KOPT-K1 (cell line): ENCODE data around the gene RAB4A.

Experiments
- H3K27ac ChIP-seq: fragments of 200-600 bp; sonication (generic); 2 replicates; pipeline ENCODE4 v1.5.1; 2016; ENCODE audit warnings: antibody characterized with exemption, mild to moderate bottlenecking, low read depth, low read length; ENCODE audit not compliant: poor library complexity, severe bottlenecking
- H3K36me3 ChIP-seq: fragments of 200-600 bp; sonication (generic); 2 replicates; pipeline ENCODE4 v1.5.1; 2017; ENCODE audit warnings: antibody characterized with exemption, mild to moderate bottlenecking, low read length, moderate library complexity; ENCODE audit not compliant: insufficient read depth
- H3K9me3 ChIP-seq: fragments of 200-600 bp; sonication (generic); 2 replicates; pipeline ENCODE4 v1.5.1; 2017; ENCODE audit warnings: antibody characterized with exemption, low read length, mild to moderate bottlenecking; ENCODE audit not compliant: insufficient read depth, poor library complexity, severe bottlenecking

RAB4A gene

DNA sequence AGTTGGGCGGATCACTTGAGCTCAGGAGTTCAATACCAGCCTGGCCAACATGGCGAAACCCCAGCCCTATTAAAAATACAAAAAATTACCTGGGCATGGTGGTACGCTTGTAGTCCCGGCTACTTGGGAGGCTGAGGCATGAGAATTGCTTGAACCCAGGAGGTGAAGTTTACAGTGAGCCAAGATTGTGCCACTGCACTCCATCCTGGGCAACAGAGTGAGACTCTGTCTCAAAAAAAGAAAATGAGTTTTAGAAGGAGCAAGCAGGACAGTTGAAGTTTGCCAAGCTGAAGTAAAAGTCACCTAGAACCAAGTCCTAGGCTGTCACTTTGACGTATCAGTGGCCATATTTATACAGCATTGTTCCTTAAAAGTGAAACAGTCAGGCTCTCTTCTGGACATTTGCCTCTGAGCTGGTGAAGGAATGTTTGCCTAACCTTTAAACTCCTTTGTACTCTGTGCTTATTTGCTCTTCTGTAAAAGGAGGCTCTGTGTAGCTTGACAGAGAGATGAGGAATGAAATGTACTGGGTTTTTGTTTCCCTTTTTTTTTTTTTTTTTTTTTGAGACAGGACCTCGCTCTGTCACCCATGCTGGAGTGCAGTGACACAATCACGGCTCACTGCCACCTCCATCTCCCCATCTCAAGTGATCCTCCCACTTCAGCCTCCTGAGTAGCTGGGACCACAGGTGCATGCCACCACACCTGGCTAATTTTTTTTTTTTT lies 2.8 kb downstream of the RAB4A start:
- Histone ChIP-seq H3K27ac (no peak overlapping the region), H3K36me3 (no peaks in the 10 kb centered on the region; the same call in 1 of the 2 replicates), H3K9me3 (no peaks in the 10 kb centered on the region)

DNA sequence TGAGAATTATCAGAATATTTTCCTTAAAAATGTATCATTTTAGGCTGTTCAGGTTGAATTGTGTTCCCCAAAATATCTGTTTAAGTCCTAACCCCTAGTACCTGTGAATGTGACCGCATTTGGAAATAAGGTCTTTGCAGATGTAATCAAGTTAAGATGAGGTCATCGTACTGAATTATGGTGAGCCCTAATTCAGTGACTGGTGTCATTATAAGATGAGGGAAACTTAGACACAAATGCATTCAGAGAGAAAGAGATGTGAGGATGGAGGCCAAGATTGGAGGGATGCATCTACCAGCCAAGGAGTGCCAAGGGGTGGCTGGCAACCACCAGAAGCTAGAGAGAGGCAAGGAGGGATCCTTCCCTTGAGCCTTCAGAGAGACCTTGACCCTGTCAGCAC lies 4.1 kb downstream of the RAB4A start:
- Histone ChIP-seq H3K27ac (no peak overlapping the region), H3K9me3 (no peaks in the 10 kb centered on the region), H3K36me3 (no peaks in the 10 kb centered on the region; the same call in 1 of the 2 replicates)

DNA sequence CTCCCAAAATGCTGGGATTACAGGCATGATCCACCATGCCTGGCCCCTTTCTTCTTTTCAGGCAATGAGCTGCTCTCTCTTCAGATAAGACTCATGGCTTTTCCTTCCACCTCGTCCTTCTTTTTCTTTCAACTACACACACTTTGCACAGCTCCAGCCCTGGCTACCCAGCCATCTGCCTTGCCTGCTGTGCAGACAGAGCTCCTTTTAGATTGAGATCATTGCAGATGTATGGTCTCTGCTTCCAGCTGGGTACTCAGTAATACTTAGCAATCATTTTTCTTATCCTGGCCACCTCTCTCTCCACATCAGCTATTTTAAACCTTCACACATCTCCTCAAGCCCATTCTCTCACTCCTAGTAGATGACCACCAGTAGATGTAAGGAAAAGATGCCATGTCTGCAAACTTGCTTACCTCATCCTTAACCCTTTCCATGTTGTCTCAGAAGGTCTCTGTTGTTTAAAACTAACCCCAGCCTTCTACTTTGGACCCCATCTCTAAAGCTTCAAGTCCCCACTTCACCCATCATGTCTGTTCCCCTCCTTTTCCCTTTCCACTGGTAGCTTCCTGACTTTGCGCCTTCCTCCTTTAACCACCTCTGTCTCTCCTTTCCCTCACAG lies 7.3 kb downstream of the RAB4A start:
- Histone ChIP-seq H3K27ac (no peak overlapping the region), H3K36me3 (no peaks in the 10 kb centered on the region; the same call in 1 of the 2 replicates), H3K9me3 (no peaks in the 10 kb centered on the region)

DNA sequence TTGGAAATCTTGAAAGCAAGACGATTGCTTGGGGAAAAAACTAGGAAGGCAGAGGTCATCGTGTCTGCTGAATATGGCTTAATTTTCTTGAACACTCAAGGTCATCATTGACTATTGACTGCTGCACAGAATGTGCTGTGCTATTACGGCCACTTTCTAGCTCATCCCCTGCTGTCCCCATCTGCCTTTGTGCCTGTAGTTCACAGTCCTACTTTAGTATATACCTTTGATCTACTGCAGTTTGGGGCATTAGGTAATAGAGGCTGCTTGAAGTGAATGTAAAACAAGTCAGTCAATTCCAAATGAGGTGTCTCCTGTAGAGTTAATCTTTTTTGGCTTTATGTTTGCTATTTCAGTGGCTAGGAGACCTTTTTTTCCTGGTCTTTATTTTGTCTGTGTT lies 8.3 kb downstream of the RAB4A start:
- Histone ChIP-seq H3K36me3 (no peaks in the 10 kb centered on the region; the same call in 1 of the 2 replicates), H3K27ac (no peak overlapping the region), H3K9me3 (no peaks in the 10 kb centered on the region)

DNA sequence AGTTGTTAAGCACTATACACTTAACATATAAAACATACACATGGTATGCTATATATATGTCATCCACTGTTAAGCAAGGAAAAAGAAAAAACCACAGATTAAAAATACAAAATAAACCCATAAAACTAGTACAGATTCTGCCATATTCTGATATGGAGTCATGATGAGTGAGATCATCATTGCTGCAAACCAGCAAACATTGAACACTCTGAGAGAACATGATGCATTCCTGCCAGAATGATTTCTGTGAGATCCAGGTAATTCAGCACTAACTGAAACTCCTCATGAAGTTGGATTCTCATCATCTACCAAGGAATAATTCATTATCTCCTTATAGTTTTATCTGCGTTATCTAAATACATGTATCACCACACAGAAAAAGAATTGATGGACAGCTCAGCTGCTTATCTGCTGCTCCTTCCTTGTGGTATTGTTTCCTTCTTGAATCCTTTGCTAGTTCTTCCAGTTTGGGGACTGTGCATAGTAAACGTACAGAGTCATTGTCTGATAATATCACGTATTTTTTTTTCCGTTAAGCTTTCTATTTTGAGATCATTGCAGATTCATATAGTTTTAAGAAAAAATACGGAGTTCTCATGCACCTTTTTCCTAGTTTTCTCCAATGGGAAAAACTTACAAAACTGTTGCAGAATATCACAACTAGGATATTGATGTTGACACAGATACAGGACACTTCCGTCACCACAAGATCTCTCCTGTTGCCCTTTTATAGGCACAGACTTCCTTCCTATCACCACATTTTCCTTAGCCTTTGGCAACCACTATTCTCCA lies 9.3 kb downstream of the RAB4A start:
- Histone ChIP-seq H3K9me3 (no peaks in the 10 kb centered on the region), H3K36me3 (no peaks in the 10 kb centered on the region; the same call in 1 of the 2 replicates)

DNA sequence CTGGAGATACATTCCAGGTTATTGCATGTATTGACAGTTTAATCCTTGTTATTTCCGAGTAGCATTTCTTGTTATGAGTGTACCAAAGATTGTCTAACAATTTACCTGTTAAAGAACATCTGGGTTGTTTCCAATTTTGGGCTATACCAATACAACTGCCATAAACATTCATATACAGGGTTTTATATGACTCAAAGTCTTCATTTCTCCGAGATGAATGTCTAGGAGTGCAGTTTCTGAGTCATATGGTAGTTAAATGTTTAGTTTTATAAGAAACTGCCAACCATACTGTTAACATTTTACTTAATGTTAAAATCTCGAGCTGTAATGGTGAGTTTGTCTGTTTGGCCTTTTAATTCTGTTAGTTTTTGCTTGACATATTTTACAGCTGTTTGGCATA lies 10.0 kb downstream of the RAB4A start:
- Histone ChIP-seq H3K9me3 (no peaks in the 10 kb centered on the region), H3K27ac (no peak overlapping the region), H3K36me3 (no peaks in the 10 kb centered on the region; the same call in 1 of the 2 replicates)

More for the DNA sequence above, 9.3 kb downstream of the RAB4A start:
- no peak overlapping the region for H3K27ac ChIP-seq

DNA sequence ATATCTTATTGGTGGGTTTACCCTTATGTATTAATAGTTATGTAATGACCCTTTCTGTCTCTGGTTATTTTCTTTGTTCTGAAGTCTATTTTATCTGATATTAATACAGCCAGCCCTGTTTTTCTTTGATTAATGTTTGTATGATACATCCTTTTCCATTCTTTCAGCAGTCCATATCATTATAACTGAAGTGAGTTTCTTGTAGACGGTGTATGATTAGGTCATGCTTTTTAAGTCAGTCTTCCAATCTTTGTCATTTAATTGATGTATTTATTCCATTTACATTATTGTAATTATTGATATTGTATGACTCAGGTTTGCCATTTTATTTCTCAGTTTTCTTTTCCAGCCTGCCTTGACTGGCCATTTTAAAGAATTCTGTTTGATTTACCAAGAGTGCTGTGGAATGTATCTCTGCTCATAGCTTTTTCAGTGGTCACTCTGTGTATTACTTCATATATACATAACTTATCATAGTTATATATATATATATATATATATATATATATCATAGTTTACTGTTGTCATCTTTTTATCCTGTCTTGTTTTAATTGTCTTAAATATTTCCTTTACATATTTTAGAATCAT lies 10.5 kb downstream of the RAB4A start:
- no peaks in the 10 kb centered on the region; the same call in 1 of the 2 replicates for H3K36me3 ChIP-seq
- H3K27ac ChIP-seq = no peak overlapping the region
- no peaks in the 10 kb centered on the region for H3K9me3 ChIP-seq

DNA sequence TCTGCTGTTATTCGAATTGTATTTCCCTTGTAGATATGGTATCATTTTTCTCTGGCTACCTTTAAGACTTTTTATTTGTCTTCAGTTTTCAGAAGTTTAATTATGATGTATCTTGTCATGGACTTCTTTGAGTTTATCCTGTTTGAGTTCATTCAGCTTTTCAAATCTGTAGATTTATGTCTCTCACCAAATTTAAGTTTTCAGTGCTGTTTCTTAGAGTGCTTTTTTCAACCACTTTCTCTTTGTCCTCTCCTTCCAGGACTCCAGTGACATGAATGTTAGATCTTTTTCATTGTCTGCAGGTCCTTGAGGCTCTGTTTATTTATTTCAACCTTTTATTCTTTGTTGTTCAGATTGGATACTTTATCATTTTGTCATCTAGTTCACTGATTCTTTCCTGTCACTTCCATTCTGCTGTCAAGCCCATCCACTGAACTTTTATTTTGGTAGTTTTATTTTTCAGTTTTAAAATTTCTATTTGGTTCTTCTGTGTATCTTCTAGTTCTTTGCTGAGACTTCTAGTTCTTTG lies 11.4 kb downstream of the RAB4A start:
- no peaks in the 10 kb centered on the region; the same call in 1 of the 2 replicates for H3K36me3 ChIP-seq
- no peak overlapping the region for H3K27ac ChIP-seq
- no peaks in the 10 kb centered on the region for H3K9me3 ChIP-seq

DNA sequence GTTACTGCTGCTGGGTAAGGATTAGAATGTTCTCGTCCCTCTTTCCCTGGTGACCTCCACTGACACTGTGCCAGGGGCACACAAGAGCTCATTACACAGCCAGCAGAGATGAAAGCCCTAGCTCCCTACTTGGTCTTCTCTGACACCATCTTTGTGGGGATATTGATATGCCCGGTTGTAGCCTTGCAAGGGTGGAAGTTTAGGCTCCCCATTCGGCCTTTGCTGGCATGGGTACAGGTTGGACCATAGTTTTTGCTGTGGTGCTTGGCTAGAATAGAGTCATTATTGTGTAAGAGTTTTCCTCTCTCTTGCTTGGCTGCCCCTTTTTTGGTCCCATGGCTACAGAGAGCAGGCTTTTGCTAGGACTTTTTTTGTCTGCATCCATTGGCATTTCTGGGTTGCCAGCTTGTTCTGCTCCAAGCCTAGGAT lies 12.3 kb downstream of the RAB4A start:
- no peaks in the 10 kb centered on the region for H3K9me3 ChIP-seq
- 0 out of 2 replicates have a peak, but pooled peaks cover 6% of the 10 kb centered on the region for H3K36me3 ChIP-seq
- H3K27ac ChIP-seq = no peak overlapping the region

DNA sequence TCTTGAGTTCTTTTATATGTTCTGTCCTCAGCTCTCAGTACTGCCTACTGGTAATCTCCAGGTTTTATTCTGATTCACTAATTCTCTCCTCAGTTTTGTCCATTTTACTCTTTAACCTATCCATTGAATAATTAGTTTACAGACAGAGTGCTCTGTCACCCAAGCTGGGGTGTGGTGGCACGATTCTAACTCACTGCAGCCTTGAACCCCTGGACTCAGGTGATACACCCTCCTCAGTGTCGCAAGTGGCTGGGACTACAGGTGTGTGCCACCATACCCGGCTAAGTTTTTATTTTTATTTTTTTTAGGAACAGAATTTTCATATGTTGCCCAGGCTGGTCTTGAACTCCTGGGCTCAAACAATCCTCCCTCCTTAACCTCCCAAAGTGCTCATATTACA lies 14.0 kb downstream of the RAB4A start:
- peaks cover 14% of the 10 kb centered on the region; the same call in 1 of the 2 replicates for H3K36me3 ChIP-seq
- H3K9me3 ChIP-seq = no peaks in the 10 kb centered on the region
- H3K27ac ChIP-seq = no peak overlapping the region

DNA sequence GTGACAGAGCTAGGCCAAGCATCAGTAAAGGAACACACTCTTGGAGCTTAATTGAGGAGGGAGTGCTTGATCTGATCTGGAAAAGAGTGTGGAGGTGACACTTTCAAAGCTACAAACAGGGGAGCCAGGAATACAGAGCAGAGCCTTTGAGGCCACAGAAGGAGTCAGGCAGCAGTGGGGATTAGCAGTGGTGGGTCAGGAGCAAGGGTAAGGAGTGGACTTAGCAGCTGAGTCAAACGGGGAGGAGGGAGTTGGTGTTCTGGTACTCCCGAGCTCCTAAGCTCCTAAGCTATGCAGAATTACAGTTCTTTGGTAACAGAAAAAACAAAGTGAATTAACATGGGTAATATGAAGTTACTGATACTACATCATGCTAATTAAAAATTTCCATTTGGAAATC lies 14.5 kb downstream of the RAB4A start:
- H3K9me3 ChIP-seq = no peaks in the 10 kb centered on the region
- no peak overlapping the region for H3K27ac ChIP-seq
- peaks cover 19% of the 10 kb centered on the region; the same call in 1 of the 2 replicates for H3K36me3 ChIP-seq

DNA sequence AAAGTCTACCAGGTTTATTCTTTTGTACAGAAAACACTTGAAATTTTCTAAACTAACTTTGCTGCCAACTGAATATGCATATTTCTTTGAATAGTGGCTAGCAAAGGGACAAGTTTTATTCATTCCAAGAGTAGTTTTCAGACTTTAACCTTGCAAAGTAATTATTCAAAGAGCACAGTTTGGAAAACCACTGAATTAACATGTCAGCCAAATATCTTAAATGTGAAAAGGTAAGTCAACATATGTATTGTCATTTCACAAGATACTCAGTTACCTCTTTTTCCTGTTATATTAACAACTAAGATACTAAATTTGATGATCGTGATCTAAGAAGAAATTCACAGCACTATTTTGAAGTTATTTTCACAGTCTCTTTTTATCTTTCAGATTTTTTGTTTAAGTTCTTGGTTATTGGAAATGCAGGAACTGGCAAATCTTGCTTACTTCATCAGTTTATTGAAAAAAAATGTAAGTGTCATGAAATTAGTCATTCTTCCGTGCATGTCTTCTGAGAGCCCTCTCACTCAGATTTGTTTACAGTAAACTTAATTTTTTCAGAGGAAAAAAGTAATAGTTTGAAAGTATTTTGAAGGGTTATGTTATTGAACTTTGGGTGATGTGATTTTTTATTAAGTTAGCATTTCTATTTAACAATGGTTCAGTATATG lies 15.3 kb downstream of the RAB4A start:
- no peak overlapping the region for H3K27ac ChIP-seq
- H3K9me3 ChIP-seq = no peaks in the 10 kb centered on the region
- H3K36me3 ChIP-seq = peaks cover 26% of the 10 kb centered on the region

DNA sequence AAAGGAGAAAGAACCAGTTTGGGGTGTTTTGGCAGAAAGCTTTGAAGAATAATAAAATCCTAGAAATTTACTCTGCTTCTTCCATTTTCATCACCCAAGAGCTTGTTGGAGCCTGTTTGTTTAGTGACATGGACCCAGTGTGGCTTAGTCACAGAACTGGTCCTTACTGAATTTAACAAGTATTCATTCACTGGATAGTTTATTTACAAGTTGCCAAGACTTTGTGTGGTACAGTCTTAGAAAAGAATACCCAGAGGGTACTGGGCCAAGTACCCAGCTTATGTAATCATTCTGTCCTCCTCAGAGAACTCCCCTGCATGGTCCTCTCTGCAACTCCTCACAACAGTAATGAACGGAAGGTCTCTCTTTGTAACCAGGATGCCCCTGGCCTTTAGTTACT lies 16.4 kb downstream of the RAB4A start:
- no peaks in the 10 kb centered on the region for H3K9me3 ChIP-seq
- peaks cover 30% of the 10 kb centered on the region for H3K36me3 ChIP-seq
- no peak overlapping the region for H3K27ac ChIP-seq

DNA sequence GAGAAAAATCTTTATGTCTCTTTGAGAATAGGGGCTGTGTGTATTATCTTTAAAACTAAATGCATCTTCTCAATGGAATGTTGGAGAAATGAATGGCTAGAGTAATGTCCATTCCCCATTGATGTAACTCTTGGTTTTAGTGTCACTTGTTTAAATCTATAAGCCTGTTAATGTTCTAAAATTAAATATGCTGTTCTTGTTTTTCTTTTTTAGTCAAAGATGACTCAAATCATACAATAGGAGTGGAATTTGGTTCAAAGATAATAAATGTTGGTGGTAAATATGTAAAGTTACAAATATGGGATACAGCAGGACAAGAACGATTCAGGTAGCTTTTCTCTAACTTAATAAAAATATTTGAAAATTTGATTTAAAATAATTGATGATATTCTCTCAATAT lies 17.6 kb downstream of the RAB4A start:
- Histone ChIP-seq H3K36me3 (peaks cover 36% of the 10 kb centered on the region), H3K27ac (no peak overlapping the region), H3K9me3 (no peaks in the 10 kb centered on the region)
